ENCODE measurements around the gene SAPCD1. TPM values are rescaled to one million over a fixed set of nuclear protein-coding genes. Genes with fewer than 3 reads are reported as not detected.
A peak's percentile ranks its signal among the peaks of the same experiment; 100 is the strongest.

SAPCD1 gene
- polyA plus RNA-seq, 1 of the 3 experiments (the other 2 are of a cell fraction), result 5.9 TPM

GRCh38 chr6:31728767-31729514 lies 33.5 kb upstream of the SAPCD1 start, which contains the start of gene DDAH2:
TSS of gene DDAH2 (minus strand) at chr6:31729299. CDS start at chr6:31729161, 138 bp downstream.
- no peak for DNase-seq
- Histone ChIP-seq H3K36me3 (replicated peaks in 1 of 2; ENCODE audit: control insufficient read depth in 1 of 2, insufficient read depth in 2 of 2, low read length in 1 of 2) (peaks cover 52 to 55% of the 10 kb centered on the region in 2 experiments), H4K20me1 (ENCODE audit: insufficient read depth) (peaks cover 21% of the 10 kb centered on the region), H3K27me3 (ENCODE audit: insufficient read depth) (no peaks in the 10 kb centered on the region), H3K4me1 (ENCODE audit: control insufficient read depth in 1 of 2, insufficient read depth in 2 of 2, low read depth in 1 of 2, low read length in 1 of 2) (peaks cover 13 to 20% of the 10 kb centered on the region in 2 experiments; a peak in 1 of 4 replicates), H3K4me3 (ENCODE audit: low read depth in 2 of 2, low read length in 1 of 2) (peak within 1 kb of the TSS; percentile 90 to 93), H3K27ac (ENCODE audit: low read depth in 2 of 2, low read length in 1 of 2) (peak within 1 kb of the TSS; percentile 94), H3F3A (replicated peaks; ENCODE audit: insufficient read depth) (peaks cover 44% of the 10 kb centered on the region), H3K9me3 (no peaks in the 10 kb centered on the region), H3K9ac (peak within 1 kb of the TSS; percentile 98), H3K9me2 (no peaks in the 10 kb centered on the region), H3K79me2 (ENCODE audit: insufficient read depth) (peaks cover 40% of the 10 kb centered on the region), H2AFZ (ENCODE audit: low read depth) (peak within 1 kb of the TSS; percentile 67), H3K4me2 (peak within 1 kb of the TSS; percentile 98)
- ChIA-PET CTCF (interaction anchor here (0.7 to 7.3 kb wide), 41 partner anchors 8 to 230 kb away, joined by 3 to 45 read pairs (median 4); partner anchors contain the start of genes ABHD16A, EHMT2, GPANK1 and HSPA1B), POLR2A (interaction anchor here (0.6 to 2.0 kb wide), 10 partner anchors 14 to 182 kb away, joined by 3 to 10 read pairs (median 4); partner anchors contain the start of genes ABHD16A, ATP6V1G2, HSPA1B and LSM2)
- WGBS (ENCODE audit: low lambda C conversion rate), result 41% methylated on average over 30 of the region's 36 CpGs
- TF ChIP-seq TEAD4 (IDR thresholded peaks at IDR 0.05; ENCODE audit: borderline replicate concordance, insufficient read depth) (no peak), CHD2 (IDR thresholded peaks at IDR 0.05; ENCODE audit: low read length, partially characterized antibody) (no peak), TAF1 (IDR thresholded peaks at IDR 0.05; ENCODE audit: borderline replicate concordance, low read depth, low read length) (no peak), JUND (IDR thresholded peaks at IDR 0.05) (no peak), FOSL2 (IDR thresholded peaks at IDR 0.05; ENCODE audit: borderline replicate concordance, low read depth) (no peak)
- TF ChIP-seq, protein P1, sequence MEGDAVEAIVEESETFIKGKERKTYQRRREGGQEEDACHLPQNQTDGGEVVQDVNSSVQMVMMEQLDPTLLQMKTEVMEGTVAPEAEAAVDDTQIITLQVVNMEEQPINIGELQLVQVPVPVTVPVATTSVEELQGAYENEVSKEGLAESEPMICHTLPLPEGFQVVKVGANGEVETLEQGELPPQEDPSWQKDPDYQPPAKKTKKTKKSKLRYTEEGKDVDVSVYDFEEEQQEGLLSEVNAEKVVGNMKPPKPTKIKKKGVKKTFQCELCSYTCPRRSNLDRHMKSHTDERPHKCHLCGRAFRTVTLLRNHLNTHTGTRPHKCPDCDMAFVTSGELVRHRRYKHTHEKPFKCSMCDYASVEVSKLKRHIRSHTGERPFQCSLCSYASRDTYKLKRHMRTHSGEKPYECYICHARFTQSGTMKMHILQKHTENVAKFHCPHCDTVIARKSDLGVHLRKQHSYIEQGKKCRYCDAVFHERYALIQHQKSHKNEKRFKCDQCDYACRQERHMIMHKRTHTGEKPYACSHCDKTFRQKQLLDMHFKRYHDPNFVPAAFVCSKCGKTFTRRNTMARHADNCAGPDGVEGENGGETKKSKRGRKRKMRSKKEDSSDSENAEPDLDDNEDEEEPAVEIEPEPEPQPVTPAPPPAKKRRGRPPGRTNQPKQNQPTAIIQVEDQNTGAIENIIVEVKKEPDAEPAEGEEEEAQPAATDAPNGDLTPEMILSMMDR (IDR thresholded peaks at IDR 0.05), result peak; percentile 80

GRCh38 chr6:31729515-31729978 lies 32.9 kb upstream of the SAPCD1 start:
- peak; percentile 2 for TF ChIP-seq CHD2 (IDR thresholded peaks at IDR 0.05; ENCODE audit: low read length, partially characterized antibody)
- TF ChIP-seq, protein P2, sequence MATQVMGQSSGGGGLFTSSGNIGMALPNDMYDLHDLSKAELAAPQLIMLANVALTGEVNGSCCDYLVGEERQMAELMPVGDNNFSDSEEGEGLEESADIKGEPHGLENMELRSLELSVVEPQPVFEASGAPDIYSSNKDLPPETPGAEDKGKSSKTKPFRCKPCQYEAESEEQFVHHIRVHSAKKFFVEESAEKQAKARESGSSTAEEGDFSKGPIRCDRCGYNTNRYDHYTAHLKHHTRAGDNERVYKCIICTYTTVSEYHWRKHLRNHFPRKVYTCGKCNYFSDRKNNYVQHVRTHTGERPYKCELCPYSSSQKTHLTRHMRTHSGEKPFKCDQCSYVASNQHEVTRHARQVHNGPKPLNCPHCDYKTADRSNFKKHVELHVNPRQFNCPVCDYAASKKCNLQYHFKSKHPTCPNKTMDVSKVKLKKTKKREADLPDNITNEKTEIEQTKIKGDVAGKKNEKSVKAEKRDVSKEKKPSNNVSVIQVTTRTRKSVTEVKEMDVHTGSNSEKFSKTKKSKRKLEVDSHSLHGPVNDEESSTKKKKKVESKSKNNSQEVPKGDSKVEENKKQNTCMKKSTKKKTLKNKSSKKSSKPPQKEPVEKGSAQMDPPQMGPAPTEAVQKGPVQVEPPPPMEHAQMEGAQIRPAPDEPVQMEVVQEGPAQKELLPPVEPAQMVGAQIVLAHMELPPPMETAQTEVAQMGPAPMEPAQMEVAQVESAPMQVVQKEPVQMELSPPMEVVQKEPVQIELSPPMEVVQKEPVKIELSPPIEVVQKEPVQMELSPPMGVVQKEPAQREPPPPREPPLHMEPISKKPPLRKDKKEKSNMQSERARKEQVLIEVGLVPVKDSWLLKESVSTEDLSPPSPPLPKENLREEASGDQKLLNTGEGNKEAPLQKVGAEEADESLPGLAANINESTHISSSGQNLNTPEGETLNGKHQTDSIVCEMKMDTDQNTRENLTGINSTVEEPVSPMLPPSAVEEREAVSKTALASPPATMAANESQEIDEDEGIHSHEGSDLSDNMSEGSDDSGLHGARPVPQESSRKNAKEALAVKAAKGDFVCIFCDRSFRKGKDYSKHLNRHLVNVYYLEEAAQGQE (IDR thresholded peaks at IDR 0.05; ENCODE audit: low read depth, low read length), result 0 out of 2 replicates have a peak, but pooled peaks have one; percentile 10
- TF ChIP-seq EP300 (IDR thresholded peaks at IDR 0.05; ENCODE audit: borderline replicate concordance in 1 of 2, low read depth in 1 of 2, low read length in 1 of 2), result no peak
- 0 out of 2 replicates have a peak, but pooled peaks have one; percentile 9 for TF ChIP-seq GABPA (IDR thresholded peaks at IDR 0.05; ENCODE audit: low read depth)
- TF ChIP-seq RAD21 (IDR thresholded peaks at IDR 0.05; ENCODE audit: low read length), result peak; percentile 79
- TF ChIP-seq TCF12 (IDR thresholded peaks at IDR 0.05), result no peak
- TF ChIP-seq JUND (IDR thresholded peaks at IDR 0.05), result 0 out of 2 replicates have a peak, but pooled peaks have one; percentile 35
- 0 out of 2 replicates have a peak, but pooled peaks have one; percentile 20 for TF ChIP-seq RXRA (IDR thresholded peaks at IDR 0.05; ENCODE audit: borderline replicate concordance, low read depth)
- TF ChIP-seq SMC3 (IDR thresholded peaks at IDR 0.05; ENCODE audit: low read depth, low read length), result peak; percentile 58
- TF ChIP-seq MAX (IDR thresholded peaks at IDR 0.05; ENCODE audit: low read depth), result peak; percentile 59; the same call in 1 of the 2 replicates
- TF ChIP-seq MXI1 (IDR thresholded peaks at IDR 0.05; ENCODE audit: low read depth, low read length), result peak; percentile 76; the same call in 1 of the 2 replicates
- Histone ChIP-seq H3K4me2 (peak overlapping the region; percentile 98), H3F3A (replicated peaks; ENCODE audit: insufficient read depth) (peaks cover 50% of the 10 kb centered on the region), H3K4me3 (ENCODE audit: low read depth in 2 of 2, low read length in 1 of 2) (peak overlapping the region; percentile 90 to 93), H3K4me1 (ENCODE audit: control insufficient read depth in 1 of 2, insufficient read depth in 2 of 2, low read depth in 1 of 2, low read length in 1 of 2) (peaks cover 18 to 21% of the 10 kb centered on the region in 2 experiments; a peak in 2 of 4 replicates), H3K27me3 (ENCODE audit: insufficient read depth) (no peaks in the 10 kb centered on the region), H3K36me3 (replicated peaks in 1 of 2; ENCODE audit: control insufficient read depth in 1 of 2, insufficient read depth in 2 of 2, low read length in 1 of 2) (peaks cover 52 to 60% of the 10 kb centered on the region in 2 experiments), H3K9me2 (no peaks in the 10 kb centered on the region), H3K9me3 (no peaks in the 10 kb centered on the region), H3K9ac (peak overlapping the region; percentile 98), H3K27ac (ENCODE audit: low read depth in 2 of 2, low read length in 1 of 2) (peak overlapping the region; percentile 94), H3K79me2 (ENCODE audit: insufficient read depth) (peaks cover 46% of the 10 kb centered on the region), H4K20me1 (ENCODE audit: insufficient read depth) (peaks cover 27% of the 10 kb centered on the region), H2AFZ (ENCODE audit: low read depth) (peak overlapping the region; percentile 67)
- ChIA-PET CTCF (interaction anchor here (0.7 to 7.3 kb wide), 38 partner anchors 9 to 230 kb away, joined by 3 to 45 read pairs (median 4); partner anchors contain the start of genes ABHD16A, ATP6V1G2, EHMT2 and GPANK1), POLR2A (interaction anchor here (0.6 to 2.0 kb wide), 13 partner anchors 11 to 183 kb away, joined by 3 to 10 read pairs (median 4); partner anchors contain the start of genes ABHD16A, ATP6V1G2, HSPA1B and LSM2)
- peak; percentile 93 for DNase-seq
- WGBS (ENCODE audit: low lambda C conversion rate), result under 1% methylated on average over 15 of the region's 29 CpGs
